Adrenal gland (tissue), 12 donors: Measurements from ENCODE around the gene CAPN7. TPM values are rescaled to one million over a fixed set of nuclear protein-coding genes. Genes with fewer than 3 reads are reported as not detected.

ENCODE experiments used
- DNase-seq, 7 donors: peaks; one replicate each; pipeline ENCODE4 v3.0.0-alpha.2; 2019 to 2020
- H3K27ac ChIP-seq, 5 donors: fragments of 200-600 bp; sonication (generic) in 4 of 5; 1 replicate in 3 of 5; 2 replicates in 2 of 5; pipeline versions ENCODE4 v1.5.1 to v1.8.0; 2016 to 2020; ENCODE audit warnings: mild to moderate bottlenecking in 1 of 5
- H3K27me3 ChIP-seq: fragments of 200-600 bp; 2 replicates; pipeline ENCODE4 v1.8.0; 2021
- H3K36me3 ChIP-seq, 2 donors: fragments of 200-600 bp; replicated peaks in 1 of 2; 1 replicate in 1 of 2; 2 replicates in 1 of 2; pipeline versions ENCODE4 v1.5.1 to v1.8.0; 2018 to 2022
- H3K4me1 ChIP-seq, 2 donors: fragments of 200-600 bp; replicated peaks in 1 of 2; 1 replicate in 1 of 2; 2 replicates in 1 of 2; pipeline versions ENCODE4 v1.5.1 to v1.8.0; 2018 to 2021
- H3K4me3 ChIP-seq, 4 donors: fragments of 200-600 bp; sonication (generic) in 3 of 4; one replicate each; pipeline ENCODE4 v1.5.1; 2016 to 2018
- H3K9me3 ChIP-seq, 3 donors: fragments of 200-600 bp; sonication (generic) in 1 of 3; replicated peaks in 1 of 3; 1 replicate in 2 of 3; 2 replicates in 1 of 3; pipeline versions ENCODE4 v1.5.1 to v1.8.0; 2016 to 2021
- POLR2A ChIP-seq, 2 donors: fragments of 450-650 bp; IDR thresholded peaks; one replicate each; pipeline ENCODE4 v1.6.1; 2017; ENCODE audit warnings: antibody characterized with exemption in 2 of 2, mild to moderate bottlenecking in 2 of 2, moderate library complexity in 1 of 2
- WGBS, 4 donors: extraction: QIAGEN DNeasy Blood & Tissue Kit in 2 of 4; methylation state at CpG; one replicate each; pipeline versions ENCODE4 v1.1.5 to v1.1.7; 2013 to 2017; 5-methylcytosine and 5-hydroxymethylcytosine counted together
- intact Hi-C, 2 donors: fragments of 100-400 bp; cut with DNase I; formaldehyde crosslinking; loops; one replicate each; pipeline versions ENCODE4 v1.14.1 to v1.15.0; 2022 to 2023
- polyA plus RNA-seq, 3 donors: library from polyadenylated mRNA; stranded (reverse); fragments of 200-250 nt in 2 of 3; fragments of 350-450 nt in 1 of 3; fragmentation: Illumina TruSeq in 1 of 3; extraction: RNeasy Lipid Tissue Mini Kit (QIAGEN cat#74804) in 1 of 3; gene quantifications; one replicate each; pipeline ENCODE4 v1.2.3, GENCODE V29; 2013 to 2014
- total RNA-seq, 9 donors: library from RNA; depleted of rRNA in 4 of 9; stranded (reverse); fragments of >200 nt in 4 of 9; fragments of 120-200 nt in 1 of 9; fragmentation: NEBNext Ultra II Directional in 1 of 9; extraction: Animal tissue kit (Norgen Biotek cat#: 25700) in 1 of 9; gene quantifications; one replicate each; pipeline versions ENCODE4 v1.1.0 to v1.2.4, GENCODE V29; 2013 to 2023
- TF ChIP-seq, protein P1 (sequence below), 6 experiments: fragments of 450-650 bp in 4 of 6; fragments of 200-600 bp in 2 of 6; sonication (generic) in 1 of 6; IDR thresholded peaks; 1 replicate in 5 of 6; 2 replicates in 1 of 6; pipeline versions ENCODE4 v1.5.1 to v1.8.0; 2016 to 2021; ENCODE audit warnings: antibody characterized with exemption in 6 of 6, mild to moderate bottlenecking in 2 of 6, moderate library complexity in 1 of 6
- donor health status: healthy with polysubstance abuse.
- donor health status: Bipolar disorder and iron deficiency.
- donor health status: DM: yes; HTN: yes; CAD: no.
- donor health status: DM: no; HTN: no; CAD: no.
- donor health status: DM: no; HTN: no; CAD: no.
- donor health status: DM: yes; HTN: yes; CAD: no.

The CAPN7 gene
- total and polyA plus RNA-seq, 12 donors = 14.4 to 54.9 (median 36.5) TPM

GRCh38 chr3:15266510-15267376 is 60.7 kb downstream of the CAPN7 start:
- Histone ChIP-seq H3K27ac (peak overlapping the region; percentile 19 to 94 (median 89)), H3K36me3 (peaks cover 0 to 16% of the 10 kb centered on the region in 2 donors)
- peak in 3 of 7 donors; percentile 11 to 50 (median 28) for DNase-seq

DNA sequence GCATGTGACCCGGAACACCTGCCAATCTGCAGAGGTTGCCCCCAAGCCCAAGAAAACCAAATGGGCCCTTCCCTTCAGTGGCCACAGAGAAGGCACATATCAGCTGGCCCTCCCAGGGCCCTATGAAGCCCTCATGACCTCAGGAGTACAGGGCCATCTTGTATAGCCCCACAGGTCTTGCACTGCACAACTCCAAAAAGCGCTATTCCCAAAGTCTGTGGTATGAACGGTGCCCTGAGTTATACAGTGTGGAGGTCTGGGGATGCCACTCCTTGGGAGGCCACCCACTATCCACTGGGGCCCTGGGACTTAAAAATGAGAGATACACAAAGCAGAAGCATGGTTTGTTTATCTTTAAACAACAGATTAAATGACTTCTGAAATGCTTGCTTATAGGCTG is 61.5 kb downstream of the CAPN7 start:
- 80 to 97% (median 94%) methylated on average over 2 to 3 of the region's 3 CpGs for WGBS, 4 donors
- Histone ChIP-seq H3K9me3 (no peaks in the 10 kb centered on the region), H3K27ac (peak overlapping the region; percentile 19 to 94 (median 89)), H3K4me3 (no peak overlapping the region), H3K27me3 (no peaks in the 10 kb centered on the region), H3K36me3 (peaks cover 0 to 11% of the 10 kb centered on the region in 2 donors), H3K4me1 (peaks cover 49 to 80% of the 10 kb centered on the region in 2 donors)
- TF ChIP-seq POLR2A (IDR thresholded peaks at IDR 0.05) = no peak
- TF ChIP-seq, protein P1, sequence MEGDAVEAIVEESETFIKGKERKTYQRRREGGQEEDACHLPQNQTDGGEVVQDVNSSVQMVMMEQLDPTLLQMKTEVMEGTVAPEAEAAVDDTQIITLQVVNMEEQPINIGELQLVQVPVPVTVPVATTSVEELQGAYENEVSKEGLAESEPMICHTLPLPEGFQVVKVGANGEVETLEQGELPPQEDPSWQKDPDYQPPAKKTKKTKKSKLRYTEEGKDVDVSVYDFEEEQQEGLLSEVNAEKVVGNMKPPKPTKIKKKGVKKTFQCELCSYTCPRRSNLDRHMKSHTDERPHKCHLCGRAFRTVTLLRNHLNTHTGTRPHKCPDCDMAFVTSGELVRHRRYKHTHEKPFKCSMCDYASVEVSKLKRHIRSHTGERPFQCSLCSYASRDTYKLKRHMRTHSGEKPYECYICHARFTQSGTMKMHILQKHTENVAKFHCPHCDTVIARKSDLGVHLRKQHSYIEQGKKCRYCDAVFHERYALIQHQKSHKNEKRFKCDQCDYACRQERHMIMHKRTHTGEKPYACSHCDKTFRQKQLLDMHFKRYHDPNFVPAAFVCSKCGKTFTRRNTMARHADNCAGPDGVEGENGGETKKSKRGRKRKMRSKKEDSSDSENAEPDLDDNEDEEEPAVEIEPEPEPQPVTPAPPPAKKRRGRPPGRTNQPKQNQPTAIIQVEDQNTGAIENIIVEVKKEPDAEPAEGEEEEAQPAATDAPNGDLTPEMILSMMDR (IDR thresholded peaks at IDR 0.05) = no peak
- intact Hi-C loops = loop anchor here (5.0 to 10.0 kb wide), 4 partner anchors 65 to 135 kb away; partner anchors contain the start of gene SH3BP5 (in 2 of the 2)
- DNase-seq = peak in 3 of 7 donors; percentile 4 to 54 (median 11)

More at GRCh38 chr3:15266510-15267376, 60.7 kb downstream of the CAPN7 start:
- no peaks in the 10 kb centered on the region for H3K9me3 ChIP-seq
- intact Hi-C loops = loop anchor here (5.0 to 10.0 kb wide), 4 partner anchors 66 to 136 kb away; partner anchors contain the start of gene SH3BP5 (in 2 of the 2)
- no peak for TF ChIP-seq POLR2A (IDR thresholded peaks at IDR 0.05)
- TF ChIP-seq, protein P1 (IDR thresholded peaks at IDR 0.05) = no peak
- 59 to 69% (median 66%) methylated on average over 10 to 13 of the region's 13 CpGs for WGBS, 4 donors
- H3K4me1 ChIP-seq = peaks cover 45 to 74% of the 10 kb centered on the region in 2 donors
- H3K27me3 ChIP-seq = no peaks in the 10 kb centered on the region
- H3K4me3 ChIP-seq = no peak overlapping the region

DNA sequence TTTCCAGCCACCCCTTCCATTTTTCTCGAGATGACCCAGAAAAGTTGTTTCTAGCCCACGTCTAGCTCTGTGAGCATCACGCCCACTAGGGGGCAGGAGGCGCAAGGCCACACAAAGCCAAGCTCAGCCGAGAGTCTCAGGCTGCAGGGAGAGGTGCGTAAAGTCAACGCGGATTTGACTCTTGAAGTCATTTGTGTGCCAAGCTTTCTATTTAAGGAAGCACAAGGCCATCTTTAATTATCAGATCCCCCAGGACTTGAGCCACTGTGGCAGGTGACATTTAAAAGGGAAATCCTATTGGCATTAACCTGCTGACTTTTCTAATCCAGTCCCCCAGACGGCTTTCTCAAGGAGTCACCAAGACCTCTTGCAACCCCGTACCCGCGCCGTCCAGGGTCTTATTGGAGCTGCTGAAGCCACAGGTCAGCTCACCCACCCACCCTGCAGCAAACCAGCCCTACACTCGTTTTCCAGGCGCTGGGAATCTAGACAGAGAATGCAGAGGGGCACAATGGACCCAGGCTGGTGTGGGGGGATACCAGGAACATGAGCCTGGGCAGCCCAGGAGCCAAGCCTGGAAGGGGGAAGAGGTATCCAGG is 62.1 kb downstream of the CAPN7 start:
- no peak overlapping the region for H3K4me3 ChIP-seq
- no peaks in the 10 kb centered on the region for H3K27me3 ChIP-seq
- H3K36me3 ChIP-seq = peaks cover 0 to 11% of the 10 kb centered on the region in 2 donors
- peak; percentile 87 to 96 (median 93) for DNase-seq
- no peaks in the 10 kb centered on the region for H3K9me3 ChIP-seq
- intact Hi-C loops = loop anchor here (5.0 to 10.0 kb wide), 4 partner anchors 64 to 134 kb away; partner anchors contain the start of gene SH3BP5 (in 2 of the 2)
- TF ChIP-seq POLR2A (IDR thresholded peaks at IDR 0.05) = no peak
- TF ChIP-seq, protein P1 (IDR thresholded peaks at IDR 0.05) = peak; percentile 91 to 98 (median 96)
- peak overlapping the region; percentile 69 to 94 (median 89) for H3K27ac ChIP-seq
- WGBS, 4 donors = 17 to 20% (median 18%) methylated on average over 13 to 15 of the region's 15 CpGs
- H3K4me1 ChIP-seq = peaks cover 54 to 83% of the 10 kb centered on the region in 2 donors
